PC-3 (cell line): ENCODE measurements around the gene ATG2A.

Experiments
- CTCF ChIP-seq: fragments of 300-600 bp; sonication (generic); conservative IDR thresholded peaks from 2 replicates; pipeline ENCODE4 v1.5.1; 2017; ENCODE audit warnings: antibody characterized with exemption, low read depth, mild to moderate bottlenecking, low read length
- EZH2 ChIP-seq: fragments of 300-600 bp; sonication (generic); IDR thresholded peaks from one replicate; pipeline ENCODE4 v1.6.1; 2017; ENCODE audit warnings: antibody characterized with exemption, mild to moderate bottlenecking, low read length; ENCODE audit not compliant: unreplicated experiment
- EZH2phosphoT487 ChIP-seq: fragments of 300-600 bp; sonication (generic); IDR thresholded peaks from 2 replicates; pipeline ENCODE4 v1.6.1; 2018; ENCODE audit warnings: mild to moderate bottlenecking, antibody characterized with exemption, low read length, borderline replicate concordance

DNA sequence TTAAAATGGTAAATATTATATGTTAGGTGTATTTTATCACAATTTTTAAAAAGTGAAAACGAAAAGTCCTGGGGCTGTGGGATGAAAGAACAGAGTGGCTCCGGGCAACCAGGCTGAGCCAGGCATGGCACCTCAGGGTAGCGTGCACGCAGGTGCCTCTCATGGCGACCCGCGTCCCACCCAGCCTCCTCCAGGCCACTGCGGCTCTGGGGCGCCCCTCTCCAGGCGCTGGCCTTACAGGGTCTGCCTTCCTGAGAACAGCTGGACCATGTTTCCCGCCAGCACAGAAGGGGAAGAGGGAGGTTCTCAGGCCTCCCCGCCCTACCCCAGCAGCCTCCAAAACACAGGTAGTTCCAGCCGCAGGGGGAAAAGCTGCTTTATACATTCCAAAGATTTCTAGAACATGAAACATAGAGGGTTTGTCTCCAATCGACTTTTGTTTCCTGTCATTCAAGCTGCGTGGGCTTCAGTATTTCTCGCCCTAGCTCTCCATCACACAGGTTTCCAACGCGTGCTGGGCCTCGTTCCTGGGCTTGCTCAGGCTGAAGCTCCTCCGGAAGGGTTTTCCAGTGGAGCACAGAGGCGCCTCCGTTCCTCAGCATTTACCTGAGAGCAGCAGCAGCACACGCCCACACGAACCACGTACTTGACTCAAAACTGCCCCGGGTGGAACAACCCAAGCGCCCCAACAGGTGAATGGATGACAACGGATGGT is 49.1 kb downstream of the ATG2A start:
- no peak for TF ChIP-seq EZH2phosphoT487
- TF ChIP-seq CTCF: no peak
- TF ChIP-seq EZH2: no peak
